G401.6 (cell line): Measurements from ENCODE around the gene PAN3.

Experiments
- FAIRE-seq: peaks from 2 replicates; lab custom pipeline; 2012; peaks lifted over from hg19 to GRCh38; lab: Jason Lieb, UNC

PAN3 gene

DNA sequence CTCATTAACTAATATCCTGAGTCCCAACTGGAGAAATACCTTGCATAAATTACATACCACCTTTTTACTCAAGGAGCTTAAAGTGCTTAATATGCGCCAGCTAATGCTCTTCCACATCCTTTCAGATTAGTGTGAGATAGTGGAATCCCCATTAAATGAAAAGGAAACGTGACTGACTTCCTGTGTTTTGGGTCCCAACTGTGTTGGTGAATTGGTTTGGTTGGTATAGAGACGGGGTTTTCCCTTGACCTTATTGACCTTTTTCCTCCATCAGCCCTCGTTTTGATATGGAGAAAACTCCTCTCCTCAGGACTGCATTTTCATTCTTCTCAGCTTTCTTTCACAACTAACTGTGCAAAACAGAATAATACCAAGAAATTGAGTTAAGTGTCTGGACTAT, 163.5 kb downstream of the PAN3 start:
- FAIRE-seq = no peak

- FAIRE-seq = no peak
Observed at GRCh38 chr13:28306325-28306724, 168.0 kb downstream of the PAN3 start.

DNA sequence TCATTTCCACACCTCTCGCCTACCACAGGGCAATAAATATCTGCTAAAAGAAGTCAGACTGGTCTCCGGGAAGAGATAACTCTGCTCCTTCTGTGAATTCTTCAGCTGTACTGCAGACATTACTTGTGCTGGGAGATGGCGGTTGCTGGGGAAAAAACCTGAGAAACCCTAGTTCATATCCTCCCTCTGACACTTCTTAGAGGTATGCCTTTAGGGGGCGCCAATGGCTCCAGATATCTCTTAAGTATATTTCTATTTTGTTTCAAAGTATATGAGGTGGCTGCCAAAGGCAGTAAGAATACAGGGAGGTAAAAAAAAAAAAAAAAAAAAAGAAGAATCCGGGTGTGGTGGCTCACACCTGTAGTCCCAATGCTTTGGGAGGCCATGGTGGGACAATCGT, 175.2 kb downstream of the PAN3 start:
- FAIRE-seq = no peak

DNA sequence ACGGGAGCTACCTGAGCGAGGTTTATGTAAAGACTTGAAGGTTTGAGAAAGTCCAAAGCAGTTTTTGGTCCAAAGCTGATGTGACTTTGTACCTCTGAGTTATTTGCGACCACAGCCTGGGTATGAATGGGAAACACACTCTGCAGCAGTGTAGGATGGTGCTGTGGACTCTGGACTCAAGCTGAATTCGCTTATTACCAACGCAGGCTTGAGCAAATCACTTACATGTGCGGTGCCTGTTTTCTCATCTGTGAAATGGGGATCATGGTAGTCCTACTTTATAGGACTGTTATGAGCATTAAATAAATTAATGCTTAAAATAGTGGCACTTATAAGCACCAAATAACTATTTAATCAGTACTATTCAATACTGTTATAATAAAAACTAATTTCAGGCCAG, 176.5 kb downstream of the PAN3 start:
- FAIRE-seq = no peak

GRCh38 chr13:28316129-28316528, 177.8 kb downstream of the PAN3 start:
- FAIRE-seq = no peak

DNA sequence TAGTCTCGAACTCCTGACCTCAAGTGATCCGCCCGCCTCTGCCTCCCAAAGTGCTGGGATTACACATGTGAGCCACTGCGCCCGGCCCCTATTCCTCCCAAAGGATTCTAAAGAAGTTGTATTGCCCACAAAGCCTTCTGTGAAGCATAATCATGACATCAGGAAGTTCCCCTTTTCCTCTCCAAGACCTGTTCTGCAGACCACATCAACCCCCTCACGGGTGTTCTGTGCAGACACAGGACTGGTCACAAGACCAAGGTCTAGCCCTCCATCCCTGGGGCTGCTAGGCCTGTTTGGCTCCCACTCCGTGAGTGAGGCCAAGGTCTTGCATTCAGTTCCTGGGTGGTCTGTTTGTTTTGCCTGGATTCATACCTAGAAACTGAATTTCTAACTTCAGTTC, 178.5 kb downstream of the PAN3 start:
- no peak for FAIRE-seq

DNA sequence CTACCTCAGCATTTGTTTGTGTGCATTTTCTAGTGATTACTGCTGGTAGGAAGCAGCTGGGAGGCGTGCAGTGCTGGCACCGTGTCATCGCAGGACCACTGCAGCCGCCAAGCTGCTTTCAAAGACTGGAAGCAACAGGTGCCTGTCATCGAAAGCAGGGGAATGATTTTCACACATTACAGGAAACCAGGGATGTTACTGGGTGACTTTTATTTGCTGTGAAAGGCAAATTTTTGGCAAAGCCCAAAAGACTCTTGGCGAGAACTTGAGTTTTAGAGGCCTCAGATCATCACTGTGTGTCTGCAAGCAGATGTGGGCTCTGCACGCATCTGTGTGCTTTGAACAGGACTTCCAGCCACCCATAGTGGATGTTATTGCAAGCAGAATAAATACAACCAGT, 180.2 kb downstream of the PAN3 start:
- FAIRE-seq = no peak

DNA sequence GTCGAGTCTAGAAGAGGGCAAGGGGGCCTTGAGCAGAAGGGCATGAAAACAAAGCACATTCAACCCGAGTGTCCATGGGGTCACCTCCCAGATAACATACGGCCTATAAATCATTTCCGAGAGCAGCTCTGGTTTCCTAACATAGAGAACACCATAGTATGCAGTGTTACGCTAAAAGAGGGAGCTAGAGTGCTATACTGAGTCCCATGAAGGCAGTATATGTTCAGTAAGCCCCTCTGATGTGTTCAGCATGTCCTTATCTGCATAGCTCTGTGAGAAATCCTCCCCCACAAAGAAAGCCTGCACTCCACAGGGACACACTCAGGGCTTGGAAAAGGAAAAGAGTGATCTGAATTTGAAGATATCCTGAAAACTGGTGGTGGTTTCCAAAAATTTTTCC, 181.2 kb downstream of the PAN3 start:
- no peak for FAIRE-seq

DNA sequence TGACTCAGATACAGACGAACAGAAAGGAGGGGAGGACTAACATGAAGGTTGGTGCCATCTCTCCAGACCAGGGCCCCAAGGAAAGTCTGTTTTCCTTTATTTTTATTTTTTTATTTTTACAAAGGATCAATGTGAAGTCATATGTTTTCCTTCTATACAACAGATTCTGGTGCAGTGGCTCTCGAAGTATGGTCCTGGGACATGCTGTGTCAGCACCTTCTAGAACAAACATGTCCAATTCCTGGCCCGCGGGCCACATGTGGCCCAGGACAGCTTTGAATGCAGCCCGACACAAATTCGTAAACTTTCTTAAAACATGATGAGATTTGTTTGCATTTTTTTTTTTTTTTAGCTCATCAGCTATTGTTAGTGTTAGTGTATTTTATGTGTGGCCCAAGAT, 181.9 kb downstream of the PAN3 start:
- no peak for FAIRE-seq

- no peak for FAIRE-seq
Observed at GRCh38 chr13:28320884-28321574, 182.7 kb downstream of the PAN3 start.

- no peak for FAIRE-seq
Observed at GRCh38 chr13:28321756-28322155, 183.4 kb downstream of the PAN3 start.

GRCh38 chr13:28322256-28322905, 184.0 kb downstream of the PAN3 start:
- FAIRE-seq = no peak

DNA sequence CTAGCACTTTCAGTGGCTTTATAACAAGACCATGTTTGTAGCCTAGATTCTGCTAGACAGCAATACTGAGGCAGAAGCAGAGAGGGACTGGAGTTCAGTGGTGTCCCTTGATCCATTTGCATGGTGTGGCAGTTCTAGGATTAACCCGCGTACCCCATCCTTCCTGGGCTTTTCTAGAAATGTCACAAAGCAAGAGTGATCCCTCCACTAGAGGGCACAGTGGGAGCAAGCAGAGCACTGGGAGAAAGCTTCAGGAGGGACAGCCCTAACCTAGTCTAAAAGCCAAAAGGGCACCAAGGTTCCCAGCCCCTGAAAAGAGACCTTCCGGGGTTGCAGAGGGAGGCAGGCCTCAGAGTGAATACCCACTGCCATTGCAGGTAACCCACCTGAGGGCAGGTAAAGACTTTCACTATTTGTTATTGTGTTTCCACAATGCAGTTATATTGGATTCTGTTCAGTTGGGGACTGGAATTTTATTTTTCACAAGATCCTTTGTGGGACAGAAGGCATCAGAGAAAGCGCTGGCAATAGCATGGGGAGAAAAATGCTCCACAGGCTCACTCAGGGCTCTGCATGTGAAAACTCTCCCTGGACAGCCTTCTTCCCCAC, 185.9 kb downstream of the PAN3 start:
- no peak for FAIRE-seq

DNA sequence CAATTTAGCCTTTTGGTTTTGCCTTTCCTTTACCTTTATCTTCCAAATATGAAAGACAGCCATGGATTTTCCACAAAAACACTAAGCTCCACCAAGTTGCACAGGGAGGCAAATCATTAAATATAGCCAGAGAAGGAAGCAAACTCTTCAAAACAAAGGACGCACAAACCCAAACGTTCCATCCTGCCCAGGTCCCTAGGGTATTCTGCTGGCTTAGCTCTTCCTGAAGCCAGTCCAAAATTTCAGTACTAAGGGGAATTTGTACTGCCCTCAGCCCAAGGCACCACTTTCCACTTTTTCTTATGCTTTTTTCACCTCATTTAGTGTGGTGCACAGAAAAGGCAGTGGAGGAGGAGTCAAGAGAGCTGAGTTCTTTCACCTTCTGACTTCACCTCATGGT, 186.7 kb downstream of the PAN3 start:
- no peak for FAIRE-seq

- no peak for FAIRE-seq
Observed at GRCh38 chr13:28326056-28326455, 187.7 kb downstream of the PAN3 start.

DNA sequence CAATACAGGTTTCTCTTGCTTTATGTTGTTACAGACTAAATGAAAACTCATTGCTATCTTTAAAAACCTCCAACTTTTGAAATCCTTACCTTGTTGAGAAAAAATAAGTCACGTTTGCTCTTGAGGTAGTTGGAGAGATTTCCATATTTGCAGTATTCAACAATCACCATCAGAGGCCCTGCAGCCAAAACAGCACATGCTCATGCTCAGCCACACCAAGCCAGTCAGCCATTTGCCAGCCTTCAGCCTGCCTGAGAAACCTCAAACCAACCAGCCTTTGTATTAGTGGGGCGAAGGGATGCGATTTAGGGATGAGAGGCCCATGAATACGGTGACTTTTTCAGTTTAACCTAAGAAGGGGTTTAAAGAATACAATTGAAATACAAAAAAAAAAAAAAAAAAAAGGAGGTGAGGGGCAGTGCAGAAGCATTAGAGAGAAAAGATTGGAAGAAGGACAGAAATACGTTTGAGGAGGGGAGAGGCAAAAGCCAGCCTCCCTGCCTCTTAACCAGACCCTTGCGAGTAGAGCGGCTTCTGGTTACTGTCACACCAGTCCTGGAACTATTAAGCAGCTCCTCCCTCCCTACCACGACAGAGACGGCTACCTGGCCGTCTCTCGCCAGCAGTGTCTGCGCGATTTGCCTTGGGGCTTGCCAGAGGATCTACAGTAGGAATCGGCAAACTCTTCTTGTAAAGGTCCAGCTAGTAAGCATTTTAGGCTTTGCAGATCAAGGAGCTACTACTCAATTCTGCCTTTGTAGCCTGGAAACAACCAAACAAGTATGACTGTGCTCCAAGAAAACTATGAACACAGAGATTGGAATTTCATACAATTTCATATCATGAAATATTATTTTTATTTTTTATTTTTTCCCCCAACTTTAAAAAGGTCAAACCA, 189.3 kb downstream of the PAN3 start:
- no peak for FAIRE-seq

DNA sequence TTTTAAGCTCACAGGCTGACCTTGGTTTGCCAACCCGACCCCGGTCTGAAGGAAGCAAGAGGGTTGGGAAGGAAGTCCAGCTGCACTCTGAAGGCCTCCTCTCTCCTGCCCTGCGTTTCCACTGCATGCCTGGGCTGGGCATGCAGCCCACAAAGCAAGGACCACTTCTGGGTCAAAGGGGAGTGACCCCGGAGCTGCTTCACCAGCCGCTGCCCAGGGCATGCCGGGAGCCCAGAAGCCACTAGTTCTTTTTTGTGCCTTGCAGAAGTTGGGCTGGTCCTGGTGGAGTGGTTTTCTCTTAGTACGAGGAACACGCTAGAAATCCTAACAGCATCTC, 189.9 kb downstream of the PAN3 start:
- FAIRE-seq = no peak

GRCh38 chr13:28329395-28330158, 191.2 kb downstream of the PAN3 start:
- FAIRE-seq = no peak

- FAIRE-seq = no peak
Observed at GRCh38 chr13:28333204-28333881, 195.0 kb downstream of the PAN3 start.

GRCh38 chr13:28336193-28336657, 197.9 kb downstream of the PAN3 start:
- no peak for FAIRE-seq
